HG03196 (cell line): Measurements from ENCODE around the gene PARD3.
"Not testable (repeated sequence)": the region's sequence is repeated elsewhere in the genome, so short reads cannot be mapped to it uniquely, and the experiment has no call there.

ENCODE experiments used
- ATAC-seq: cut with Tn5 transposase; IDR thresholded peaks from one replicate; pipeline ENCODE4 v1.9.1; 2021; ENCODE audit not compliant: unreplicated experiment

Gene PARD3

DNA sequence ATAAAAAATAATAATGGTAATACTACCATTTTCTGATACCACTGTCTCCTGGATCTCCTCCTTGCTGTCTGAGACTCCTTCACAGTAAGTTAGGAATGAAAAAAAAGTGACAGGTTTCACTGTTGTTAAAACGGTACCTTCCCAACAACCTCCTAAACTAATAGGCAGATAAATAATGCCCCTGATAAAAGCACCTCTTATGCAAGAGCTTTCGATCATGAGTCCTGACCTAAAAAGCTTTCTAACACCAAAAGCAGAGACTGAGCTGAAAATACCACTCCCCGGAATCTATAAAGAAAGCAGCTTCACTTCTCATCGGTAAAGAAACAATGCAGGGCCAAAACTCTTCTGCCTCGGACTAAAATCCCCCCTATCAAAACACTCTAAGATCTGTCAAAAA is 14.5 kb downstream of the PARD3 start:
- no peak for ATAC-seq

DNA sequence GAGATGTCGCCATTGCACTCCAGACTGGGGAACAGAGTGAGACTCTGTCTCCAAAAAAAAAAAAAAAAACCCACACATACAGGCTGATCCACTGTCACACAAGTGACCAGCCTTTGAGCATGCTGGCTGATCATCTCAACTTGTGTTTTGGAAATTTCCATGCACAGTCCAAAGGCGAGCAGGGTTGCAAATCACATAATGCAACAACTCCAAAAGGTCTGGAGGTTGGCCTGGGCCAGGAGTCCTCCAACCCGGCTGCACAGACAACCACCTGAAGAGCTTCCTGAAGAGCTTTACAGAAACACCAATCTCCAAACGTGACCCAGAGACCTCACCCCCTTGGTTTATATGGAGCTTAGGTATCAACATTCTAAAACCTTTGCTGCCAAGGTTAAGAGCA is 16.4 kb downstream of the PARD3 start:
- no peak for ATAC-seq

DNA sequence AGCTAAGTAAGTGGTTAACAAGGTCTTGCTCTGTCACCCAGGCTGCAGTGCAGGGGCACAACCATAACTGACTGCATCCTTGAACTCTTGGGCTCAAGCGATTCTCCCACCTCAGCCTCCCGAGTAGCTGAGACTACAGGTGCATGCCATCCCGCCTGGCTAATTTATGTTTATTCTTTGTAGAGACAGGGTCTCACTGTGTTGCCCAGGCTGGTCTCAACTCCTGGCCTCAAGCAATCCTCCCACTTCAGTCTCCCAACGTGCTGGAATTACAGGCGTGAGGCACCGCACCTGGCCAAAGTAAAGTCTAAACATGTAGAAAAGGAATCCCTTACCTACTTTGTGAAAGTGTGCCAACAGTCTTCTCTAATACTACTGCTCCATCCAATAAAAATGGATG is 17.9 kb downstream of the PARD3 start:
- no peak for ATAC-seq

DNA sequence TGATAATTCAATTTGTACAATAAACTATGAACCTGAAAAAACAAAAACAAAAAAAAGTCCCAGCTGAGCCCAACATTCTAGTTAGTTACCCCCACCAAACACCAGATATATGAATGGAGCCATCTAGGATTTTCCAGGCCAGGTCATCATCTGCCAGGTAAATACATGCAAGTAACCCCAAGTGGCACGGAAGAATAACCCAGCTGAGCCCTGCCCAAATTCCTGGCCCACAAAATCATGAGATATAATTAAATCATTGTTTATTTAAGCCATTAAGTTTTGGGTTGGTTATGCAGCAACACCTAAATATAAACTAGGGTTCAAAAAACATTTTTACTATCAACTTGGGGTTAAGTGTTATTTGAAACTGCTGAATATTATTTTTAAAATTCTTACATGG is 19.0 kb downstream of the PARD3 start:
- ATAC-seq, result no peak

DNA sequence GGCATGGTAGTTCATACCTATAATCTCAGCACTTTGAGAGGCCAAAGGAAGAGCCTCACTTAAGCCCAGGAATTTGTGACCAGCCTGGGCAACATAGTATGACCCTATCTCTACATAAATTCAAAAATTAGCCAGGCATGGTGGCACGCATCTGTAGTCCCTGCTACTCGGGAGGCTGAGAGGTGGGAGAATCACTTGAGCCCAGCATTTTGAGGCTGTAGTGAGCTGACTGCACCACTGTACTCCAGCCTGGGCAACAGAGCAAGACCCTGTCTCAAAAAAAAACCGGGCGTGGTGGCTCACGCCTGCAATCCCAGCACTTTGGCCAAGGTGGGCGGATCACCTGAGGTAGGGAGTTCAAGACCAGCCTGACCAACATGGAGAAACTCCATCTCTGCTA is 19.8 kb downstream of the PARD3 start:
- no peak for ATAC-seq

DNA sequence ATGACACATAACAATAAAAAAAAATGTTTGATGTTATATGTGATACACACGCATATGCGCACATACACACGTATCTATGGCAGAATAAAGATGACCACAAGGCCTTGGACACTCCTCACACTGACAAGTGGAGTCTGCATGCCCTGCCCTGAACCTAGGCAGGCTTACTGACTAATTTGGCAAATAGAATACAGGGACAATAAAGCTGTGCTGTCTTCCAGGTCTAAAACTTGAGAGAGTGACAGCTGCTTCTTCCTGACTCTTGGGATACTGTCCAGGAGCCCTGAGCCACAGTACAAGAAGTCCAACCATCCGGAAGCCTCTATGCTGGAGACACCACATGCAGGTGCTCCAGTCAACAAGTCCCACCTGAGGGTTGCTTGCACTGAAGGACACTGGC is 20.3 kb downstream of the PARD3 start:
- ATAC-seq, result no peak

DNA sequence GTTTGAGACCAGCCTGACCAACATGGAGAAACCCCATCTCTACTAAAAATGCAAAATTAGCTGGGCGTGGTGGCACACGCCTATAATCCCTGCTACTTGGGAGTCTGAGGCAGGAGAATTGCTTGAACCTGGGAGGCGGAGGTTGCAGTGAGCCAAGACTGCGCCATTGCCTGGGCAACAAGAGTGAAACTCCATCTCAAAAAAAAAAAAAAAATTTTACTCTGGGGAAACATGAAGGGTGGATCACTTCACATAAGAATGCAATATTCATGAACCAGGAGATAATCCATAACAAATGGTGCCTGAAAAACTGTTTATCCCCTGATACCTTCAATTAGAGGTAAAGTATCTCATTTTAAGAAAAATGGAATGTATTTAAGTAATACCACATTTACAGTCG is 21.5 kb downstream of the PARD3 start:
- not testable (repeated sequence) for ATAC-seq

DNA sequence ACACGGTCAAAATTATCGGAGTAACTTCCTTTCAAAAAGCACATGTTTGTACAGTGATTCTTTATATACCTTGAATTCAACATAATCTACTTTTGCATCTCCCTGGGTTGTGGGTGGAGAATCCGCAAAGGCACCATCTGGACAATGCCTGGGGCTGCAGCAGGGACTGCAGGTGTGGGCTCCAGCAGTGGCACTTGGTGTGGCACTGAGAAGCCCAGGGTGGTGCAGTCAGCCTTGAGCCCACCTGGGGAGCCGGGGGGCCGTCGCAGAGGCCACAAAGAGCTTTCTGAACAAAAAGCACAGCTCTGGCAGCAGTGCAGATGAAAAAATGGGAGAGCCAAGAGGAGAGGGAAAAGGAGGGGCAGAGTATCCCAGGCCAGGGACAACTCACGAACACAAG is 22.2 kb downstream of the PARD3 start:
- ATAC-seq, result no peak

DNA sequence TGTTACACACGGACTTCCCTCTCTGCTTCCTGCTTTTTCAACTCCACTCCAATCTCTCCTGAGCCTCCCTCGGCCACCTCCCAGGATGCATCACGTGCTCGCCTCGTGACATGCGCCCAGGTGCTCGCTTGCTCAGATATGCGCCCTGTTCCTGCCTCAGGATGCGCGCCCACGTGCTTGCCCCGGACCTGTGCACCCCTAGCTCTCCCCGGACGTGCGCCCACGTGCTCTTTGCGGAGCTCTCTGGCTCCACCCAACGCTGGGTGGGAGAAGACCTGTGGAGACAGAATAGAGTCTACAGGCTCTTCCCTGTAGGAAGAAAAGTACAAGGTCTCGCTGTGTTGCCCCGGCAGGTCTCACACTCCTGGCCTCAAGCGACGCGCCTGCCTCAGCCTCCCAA is 23.1 kb downstream of the PARD3 start:
- no peak for ATAC-seq

DNA sequence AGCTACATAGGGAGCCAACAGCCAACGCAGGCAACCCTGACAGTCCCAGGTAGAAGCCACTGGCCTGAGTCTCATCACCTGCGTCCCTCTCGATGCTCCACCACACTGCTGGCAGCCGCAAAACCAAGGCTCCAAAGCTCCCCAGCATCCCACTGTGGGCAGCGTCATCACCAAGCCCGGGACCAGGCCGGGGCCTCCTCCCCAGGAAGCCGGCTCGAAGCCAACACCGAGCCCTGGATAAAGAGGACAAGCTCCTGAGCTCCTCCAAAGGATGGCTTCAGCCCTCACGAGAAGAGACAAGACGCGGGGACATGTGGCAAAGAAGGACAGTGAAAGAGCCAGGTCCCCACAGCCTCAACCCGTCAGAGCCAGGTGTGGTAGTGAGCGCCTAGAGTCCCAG is 23.9 kb downstream of the PARD3 start:
- ATAC-seq, result no peak

DNA sequence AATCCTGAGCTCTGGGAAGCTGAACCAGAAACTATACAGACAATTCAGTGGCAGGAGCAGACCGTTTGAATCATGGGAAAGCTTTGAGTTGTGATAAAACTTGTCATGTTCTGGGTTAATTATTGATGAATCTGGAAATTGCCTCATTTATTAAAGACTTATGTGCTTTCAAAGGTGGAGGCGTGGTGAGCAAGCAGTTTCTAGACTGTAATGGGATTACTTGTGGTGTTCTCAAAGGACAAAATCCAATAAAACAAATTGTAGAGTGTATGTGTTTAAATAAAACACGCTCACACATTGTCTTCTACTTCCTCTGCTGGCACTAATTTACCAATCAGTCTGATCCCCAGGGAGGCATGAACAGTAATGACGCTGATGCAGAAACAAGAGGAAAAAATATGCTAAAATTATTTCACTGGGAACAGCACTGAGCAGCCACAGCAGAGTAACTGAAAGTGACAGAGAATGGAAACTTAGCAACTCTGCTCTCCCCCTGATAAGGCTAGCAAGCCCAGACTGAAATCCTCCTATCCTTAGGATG is 25.1 kb downstream of the PARD3 start:
- no peak for ATAC-seq

DNA sequence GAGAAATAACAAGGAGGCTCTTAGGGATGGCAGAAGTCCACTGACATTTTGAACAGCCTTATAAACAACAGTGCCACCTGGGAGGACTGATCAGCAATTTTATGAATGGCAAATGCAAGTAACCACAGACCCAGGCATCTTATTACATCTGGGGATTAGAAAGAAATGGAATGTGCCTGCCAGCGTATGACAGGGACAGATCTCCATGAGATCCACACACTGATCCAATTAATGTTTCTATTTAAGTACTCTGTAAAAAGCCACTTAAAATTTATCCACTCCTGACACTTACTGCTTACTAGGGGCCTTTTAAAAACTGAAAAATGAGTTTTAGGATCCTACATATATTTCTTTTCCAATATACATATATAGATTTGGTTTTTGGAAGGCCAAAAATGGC is 28.6 kb downstream of the PARD3 start:
- no peak for ATAC-seq

DNA sequence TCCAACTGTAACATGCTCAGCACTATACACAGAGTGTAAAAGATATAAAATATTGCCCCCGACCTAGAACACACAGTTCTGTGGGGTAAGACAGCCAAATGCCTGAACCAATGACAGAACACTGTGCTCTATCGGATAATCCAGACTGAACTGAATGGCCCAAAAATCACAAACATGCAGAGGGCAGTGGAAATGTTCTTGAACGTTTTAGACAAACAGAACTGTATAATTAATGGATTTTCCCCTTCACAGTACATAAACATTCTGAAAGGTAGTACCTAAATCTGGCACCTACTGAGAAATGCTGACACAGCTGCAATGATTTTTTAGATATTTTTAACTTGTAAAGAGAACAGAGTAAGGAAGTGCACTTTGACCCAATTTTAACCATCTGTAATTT is 33.4 kb downstream of the PARD3 start:
- ATAC-seq, result no peak

DNA sequence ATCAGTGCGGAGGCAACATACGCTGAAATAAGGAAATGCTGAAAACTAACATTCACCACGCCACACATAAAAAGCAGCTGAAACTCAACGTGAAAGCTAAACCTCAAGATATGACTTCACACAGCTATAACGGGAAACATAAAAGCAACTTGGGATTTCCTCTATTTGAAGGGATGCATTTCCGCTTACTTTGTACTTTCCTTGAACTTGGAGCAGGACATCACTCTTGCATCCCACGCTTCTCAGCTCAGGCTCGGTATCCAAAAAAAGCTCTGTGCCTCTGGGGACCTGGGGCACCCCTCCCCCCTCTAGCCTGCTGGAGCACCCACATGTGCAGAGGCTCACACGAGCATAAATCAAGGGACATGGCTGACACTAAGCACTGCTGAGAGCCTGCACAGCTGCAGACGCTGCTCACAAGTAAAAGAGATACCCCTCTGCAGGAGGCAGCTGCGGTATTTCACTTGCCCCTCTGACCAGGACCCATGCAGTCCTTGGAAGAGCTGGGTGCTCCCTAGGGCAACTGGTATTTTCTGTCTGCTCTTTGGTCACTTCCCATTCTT is 34.2 kb downstream of the PARD3 start:
- peak; percentile 65 for ATAC-seq

DNA sequence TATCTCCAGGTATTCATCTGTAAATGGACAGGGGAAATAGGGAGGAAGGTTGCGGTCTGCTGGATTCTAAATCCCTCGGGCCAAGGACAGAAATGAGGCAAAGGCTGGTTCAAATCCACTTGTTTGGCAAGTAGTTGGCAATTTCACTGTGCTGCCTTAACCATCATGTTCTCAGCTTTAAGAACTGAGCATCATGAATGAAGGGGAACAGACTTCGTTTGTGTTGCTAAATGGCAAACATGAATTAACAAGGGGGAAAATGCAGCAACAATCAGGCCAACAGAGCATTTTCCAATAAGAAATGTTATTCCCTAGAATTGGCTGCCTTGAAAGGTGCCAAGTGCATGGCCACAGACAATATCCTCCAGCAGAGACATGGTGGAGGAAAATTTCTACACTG is 36.9 kb downstream of the PARD3 start:
- no peak for ATAC-seq

DNA sequence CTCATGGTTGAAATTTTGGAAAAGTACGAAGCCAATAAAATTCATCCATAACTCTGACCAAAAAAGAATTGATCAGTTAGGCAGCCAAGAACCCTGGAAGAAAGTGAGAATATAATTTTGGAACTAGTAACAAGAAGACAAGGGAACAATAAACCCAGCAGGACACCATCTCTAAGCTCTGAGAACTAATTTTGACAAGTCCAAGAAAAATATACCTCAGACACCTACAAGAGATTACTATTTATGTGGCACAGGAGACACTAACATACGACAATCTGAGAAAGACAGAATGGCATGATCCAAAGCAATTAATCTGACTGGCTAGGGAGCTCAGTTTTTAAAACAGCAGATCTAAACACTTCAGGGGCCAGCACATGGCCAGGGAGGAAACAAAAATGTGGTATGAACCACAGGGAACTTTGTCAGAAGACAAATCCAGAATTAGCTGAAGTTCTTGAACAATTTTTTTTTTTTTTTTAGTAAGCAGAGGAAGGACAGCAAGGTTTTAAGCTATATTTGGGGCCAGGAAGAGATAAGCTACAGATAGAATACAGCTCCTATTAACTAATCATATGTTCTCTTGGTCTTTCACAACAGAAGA is 38.9 kb downstream of the PARD3 start:
- no peak for ATAC-seq

DNA sequence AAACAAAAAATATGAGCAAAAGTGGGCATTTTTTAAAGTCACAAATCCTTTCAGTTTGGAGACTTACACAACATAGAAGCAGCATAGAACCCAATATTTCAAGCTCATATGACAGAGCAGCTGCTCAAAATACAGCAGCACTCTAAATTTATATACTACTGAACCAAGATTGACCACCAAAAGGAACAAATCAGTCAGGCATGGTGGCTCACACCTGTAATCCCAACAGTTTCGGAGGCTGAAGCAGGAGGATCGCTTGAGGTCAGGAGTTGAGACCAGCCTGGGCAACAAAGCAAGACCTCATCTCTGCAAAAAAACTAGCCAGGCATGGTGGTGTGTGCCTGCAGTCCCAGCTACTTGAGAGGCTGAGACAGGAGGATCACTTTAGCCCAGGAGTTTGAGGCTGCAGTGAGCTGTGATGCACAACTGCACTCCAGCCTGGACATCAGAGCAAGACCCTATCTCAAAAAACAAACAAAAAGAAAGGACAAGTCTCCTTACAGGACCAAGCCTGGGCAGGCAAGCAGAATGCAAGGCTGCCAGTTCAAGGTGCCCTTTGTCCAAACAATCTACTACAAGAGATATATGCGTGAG is 40.0 kb downstream of the PARD3 start:
- no peak for ATAC-seq

DNA sequence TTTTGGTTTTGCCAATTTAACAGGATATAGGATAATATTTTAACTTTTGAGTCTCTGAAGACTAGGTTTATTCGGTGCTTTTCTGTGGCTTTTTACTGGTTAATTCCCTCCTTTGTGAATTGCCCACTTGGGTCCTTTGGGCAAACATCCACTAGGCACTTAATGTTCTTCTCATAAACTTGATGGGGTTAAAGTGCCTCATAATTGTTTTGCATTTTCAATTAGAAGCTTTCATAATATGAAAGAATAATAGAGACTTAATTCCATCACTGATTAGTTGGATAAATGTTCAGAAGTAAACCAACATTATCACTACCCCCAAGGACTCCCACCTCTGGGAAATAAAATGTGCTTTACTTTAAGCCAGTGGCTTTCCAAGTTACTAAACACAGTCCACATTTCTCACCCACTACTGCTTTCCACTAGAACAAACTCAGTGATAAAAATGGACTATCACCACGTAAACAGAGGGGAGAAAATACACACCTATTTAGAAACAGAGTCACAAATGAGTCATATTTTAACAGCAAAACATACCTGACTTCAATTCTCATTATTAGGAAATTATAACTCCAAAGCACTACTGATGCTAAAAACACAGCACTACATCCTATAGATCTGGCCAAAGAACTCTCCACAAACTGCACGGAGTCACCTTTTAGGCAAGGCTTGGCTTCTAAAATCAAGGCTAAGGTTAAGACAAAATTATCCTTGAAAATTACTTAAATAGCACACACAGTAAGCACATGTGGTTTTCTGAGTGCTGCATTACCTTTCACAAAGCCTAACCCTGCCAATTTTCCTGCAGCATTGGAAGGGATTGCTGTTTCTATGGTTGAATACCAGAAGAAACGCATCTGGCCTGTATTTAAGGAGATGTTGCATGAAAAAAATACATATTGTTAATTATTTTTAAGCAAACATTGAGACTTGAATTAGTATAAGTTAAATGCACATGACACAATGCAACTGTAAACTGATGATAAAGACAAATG is 41.2 kb downstream of the PARD3 start:
- no peak for ATAC-seq

DNA sequence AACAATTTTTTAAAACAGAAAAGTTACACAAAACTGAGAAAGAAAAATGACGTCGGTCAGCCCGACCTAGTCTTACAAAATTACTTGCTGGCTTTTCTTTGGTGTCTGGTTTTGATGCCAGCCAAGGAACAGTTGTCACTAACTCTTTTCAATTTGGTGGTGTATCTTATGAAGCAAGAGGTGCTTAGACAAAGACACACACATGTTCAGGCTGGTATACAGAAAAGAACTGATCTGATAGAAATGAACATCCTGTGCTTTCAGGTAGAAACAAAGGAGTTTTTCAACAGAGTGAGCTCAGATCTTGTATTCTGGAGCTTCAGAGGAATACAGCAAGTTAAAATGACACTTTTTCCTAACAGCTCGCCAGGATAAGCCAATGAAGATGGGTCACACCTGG is 43.6 kb downstream of the PARD3 start:
- ATAC-seq, result no peak

DNA sequence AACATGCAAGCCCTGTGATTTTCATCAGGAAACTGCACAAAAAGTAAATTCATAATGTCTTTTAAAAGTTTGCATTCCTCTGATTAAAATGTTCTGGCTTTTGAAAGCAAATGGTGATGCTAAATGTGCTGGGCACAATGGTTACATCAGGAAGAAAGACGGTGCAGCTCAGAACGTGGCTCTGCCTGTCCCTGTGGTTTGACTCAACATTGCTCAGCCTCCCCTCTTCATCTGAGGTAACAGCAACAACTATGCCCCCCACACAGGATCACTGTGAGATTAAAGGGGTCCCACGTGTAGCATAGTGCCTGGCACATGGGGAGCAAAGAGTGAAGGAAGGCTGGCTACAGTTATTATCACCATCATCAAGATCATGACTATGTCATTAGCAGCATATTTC is 44.0 kb downstream of the PARD3 start:
- ATAC-seq, result no peak

DNA sequence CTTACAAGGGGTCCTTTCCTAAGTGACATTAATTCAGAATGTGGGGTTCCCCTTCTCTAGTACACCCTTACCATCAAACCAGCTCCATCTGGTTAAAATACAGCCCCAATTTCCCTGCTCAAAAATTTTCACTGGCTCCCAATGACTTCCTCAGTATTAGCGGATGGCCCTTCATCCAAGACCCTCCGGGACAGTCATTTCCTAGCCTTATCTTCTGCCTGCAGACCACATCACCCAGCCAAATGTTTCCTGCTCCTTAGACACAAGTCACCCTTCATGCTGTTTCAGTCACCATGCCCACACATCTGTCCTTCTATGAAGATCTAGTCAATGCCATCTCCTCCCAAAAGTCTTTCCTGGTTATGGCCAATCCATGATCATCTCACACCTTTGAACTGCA is 45.2 kb downstream of the PARD3 start:
- no peak for ATAC-seq

DNA sequence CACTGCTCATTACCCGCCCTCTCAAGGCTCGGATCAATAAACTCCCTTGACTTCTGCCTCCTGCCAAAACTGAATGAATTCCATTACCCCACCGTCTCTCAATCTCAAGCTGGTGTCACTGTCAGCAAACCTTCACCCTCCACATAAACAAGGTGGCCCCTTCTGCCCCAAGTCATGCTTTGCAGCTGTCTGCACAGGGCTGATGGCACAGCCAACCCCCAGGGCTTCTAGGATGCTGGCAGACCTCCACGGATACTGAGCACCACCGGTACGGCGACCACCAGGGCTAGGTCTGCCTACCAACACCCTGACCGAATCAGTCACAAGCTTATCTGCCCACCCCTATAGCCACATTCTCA is 46.1 kb downstream of the PARD3 start:
- ATAC-seq, result no peak
